GM12878 (cell line): ENCODE measurements around the gene DOK1.

Source experiments
- HDAC2 ChIP-seq: fragments of 200-600 bp; sonication (generic); IDR thresholded peaks from 2 replicates; pipeline ENCODE4 v1.6.1; 2017
- NR2C1 ChIP-seq: fragments of 450-650 bp; IDR thresholded peaks from 2 replicates; pipeline ENCODE4 v1.6.1; 2017; ENCODE audit warnings: antibody characterized with exemption, mild to moderate bottlenecking, moderate library complexity
- POLR2AphosphoS5 ChIP-seq: IDR thresholded peaks from 2 replicates; pipeline ENCODE4 v1.6.1; 2011; ENCODE audit warnings: mild to moderate bottlenecking, low read length, inconsistent platforms
- RCOR1 ChIP-seq: conservative IDR thresholded peaks from 2 replicates; pipeline ENCODE4 v1.6.1; 2012; ENCODE audit warnings: low read depth, low read length, improper control_type of control experiment
- TF ChIP-seq, protein P1 (sequence below), 3 experiments: IDR thresholded peaks in 2 of 3; conservative IDR thresholded peaks in 1 of 3; 2 replicates each; pipeline ENCODE4 v1.5.1; 2011; ENCODE audit warnings: low read depth in 3 of 3, low read length in 3 of 3, mild to moderate bottlenecking in 3 of 3, control low read depth in 2 of 3, moderate library complexity in 2 of 3, inconsistent platforms in 1 of 3, mixed read lengths in 1 of 3; ENCODE audit not compliant: control insufficient read depth in 2 of 3, insufficient read depth in 1 of 3; ENCODE audit errors: extremely low read depth in 1 of 3

DNA sequence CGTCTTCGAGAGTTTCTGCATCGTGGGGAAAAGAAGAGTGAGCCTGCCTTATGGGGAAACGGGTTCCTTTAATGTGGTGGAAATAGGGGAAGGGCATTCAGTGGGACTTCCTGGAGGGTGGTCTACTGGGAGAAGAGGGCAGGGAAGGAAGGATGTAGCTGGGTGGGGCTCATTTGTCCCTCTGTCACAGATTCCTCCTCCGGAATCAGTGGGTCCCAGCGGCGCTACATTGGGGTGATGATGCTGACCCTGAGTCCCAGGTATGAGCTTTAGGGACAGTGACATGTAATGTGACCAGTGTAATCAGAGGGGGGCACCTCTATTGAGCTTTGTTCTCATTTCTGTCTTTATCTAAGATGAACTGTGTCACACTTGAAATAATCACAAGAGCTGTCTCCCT, 22.9 kb upstream of the DOK1 start:
- TF ChIP-seq, protein P1, sequence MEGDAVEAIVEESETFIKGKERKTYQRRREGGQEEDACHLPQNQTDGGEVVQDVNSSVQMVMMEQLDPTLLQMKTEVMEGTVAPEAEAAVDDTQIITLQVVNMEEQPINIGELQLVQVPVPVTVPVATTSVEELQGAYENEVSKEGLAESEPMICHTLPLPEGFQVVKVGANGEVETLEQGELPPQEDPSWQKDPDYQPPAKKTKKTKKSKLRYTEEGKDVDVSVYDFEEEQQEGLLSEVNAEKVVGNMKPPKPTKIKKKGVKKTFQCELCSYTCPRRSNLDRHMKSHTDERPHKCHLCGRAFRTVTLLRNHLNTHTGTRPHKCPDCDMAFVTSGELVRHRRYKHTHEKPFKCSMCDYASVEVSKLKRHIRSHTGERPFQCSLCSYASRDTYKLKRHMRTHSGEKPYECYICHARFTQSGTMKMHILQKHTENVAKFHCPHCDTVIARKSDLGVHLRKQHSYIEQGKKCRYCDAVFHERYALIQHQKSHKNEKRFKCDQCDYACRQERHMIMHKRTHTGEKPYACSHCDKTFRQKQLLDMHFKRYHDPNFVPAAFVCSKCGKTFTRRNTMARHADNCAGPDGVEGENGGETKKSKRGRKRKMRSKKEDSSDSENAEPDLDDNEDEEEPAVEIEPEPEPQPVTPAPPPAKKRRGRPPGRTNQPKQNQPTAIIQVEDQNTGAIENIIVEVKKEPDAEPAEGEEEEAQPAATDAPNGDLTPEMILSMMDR (IDR thresholded peaks at IDR 0.05 in 2 of 3, conservative IDR thresholded peaks at IDR 0.05 in 1 of 3; ENCODE audit: control insufficient read depth in 2 of 3, extremely low read depth in 1 of 3, insufficient read depth in 1 of 3, low read depth in 3 of 3, low read length in 3 of 3): no peak
- TF ChIP-seq HDAC2 (no peak), POLR2AphosphoS5 (no peak), RCOR1 (no peak), NR2C1 (no peak)
